ENCODE results near the gene BEND3. TPM values are rescaled to one million over a fixed set of nuclear protein-coding genes. Genes with fewer than 3 reads are reported as not detected.
A peak's percentile ranks its signal among the peaks of the same experiment; 100 is the strongest.
"Not testable (repeated sequence)": the region's sequence is repeated elsewhere in the genome, so short reads cannot be mapped to it uniquely, and the experiment has no call there.

Gene BEND3
- polyA plus RNA-seq, 1 donor, result 3.1 TPM

DNA sequence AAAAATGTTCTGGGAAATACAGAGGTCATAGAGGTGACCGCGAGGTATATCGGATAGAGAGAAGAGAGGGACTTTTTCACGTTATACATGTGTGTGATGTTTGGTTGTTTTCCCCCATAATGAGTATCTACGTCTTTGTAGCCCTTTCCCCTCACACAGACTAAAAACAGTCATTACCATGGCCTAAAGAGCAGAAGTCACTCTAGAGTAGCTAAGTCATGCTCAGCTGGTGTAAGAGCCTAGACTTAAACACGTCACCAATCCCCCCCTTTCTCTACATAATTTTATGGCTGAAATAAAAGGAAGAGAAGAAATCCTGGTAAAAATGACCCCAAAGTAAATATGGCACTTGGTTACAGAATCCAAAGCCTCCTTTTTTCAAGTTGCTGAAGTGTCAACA lies 6.0 kb upstream of the BEND3 start:
- no peak for DNase-seq (ENCODE audit: low read depth)

GRCh38 chr6:107120404-107120803 lies 5.1 kb upstream of the BEND3 start:
- no peak for DNase-seq (ENCODE audit: low read depth)

- DNase-seq (ENCODE audit: low read depth), result no peak
These were observed 3.7 kb upstream of the BEND3 start for GRCh38 chr6:107118976-107119375.

DNA sequence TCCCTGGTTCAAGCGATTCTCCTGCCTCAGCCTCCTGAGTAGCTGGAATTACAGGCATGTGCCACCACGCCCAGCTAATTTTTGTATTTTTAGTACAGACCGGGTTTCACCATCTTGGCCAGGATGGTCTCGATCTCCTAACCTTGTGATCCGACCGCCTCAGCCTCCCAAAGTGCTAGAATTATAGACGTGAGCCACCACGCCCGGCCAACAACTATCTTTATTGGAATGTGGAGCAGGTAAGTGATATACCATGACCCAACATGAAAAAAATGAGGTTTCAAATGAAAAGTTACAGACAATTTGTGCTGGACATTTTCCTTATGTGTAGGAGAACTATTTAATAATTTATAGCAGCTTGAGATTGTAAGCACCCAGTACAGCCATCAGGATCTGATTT lies 3.2 kb upstream of the BEND3 start:
- DNase-seq (ENCODE audit: low read depth), result not testable (repeated sequence)

GRCh38 chr6:107116931-107117330 lies 1.6 kb upstream of the BEND3 start:
- no peak for DNase-seq (ENCODE audit: low read depth)

DNA sequence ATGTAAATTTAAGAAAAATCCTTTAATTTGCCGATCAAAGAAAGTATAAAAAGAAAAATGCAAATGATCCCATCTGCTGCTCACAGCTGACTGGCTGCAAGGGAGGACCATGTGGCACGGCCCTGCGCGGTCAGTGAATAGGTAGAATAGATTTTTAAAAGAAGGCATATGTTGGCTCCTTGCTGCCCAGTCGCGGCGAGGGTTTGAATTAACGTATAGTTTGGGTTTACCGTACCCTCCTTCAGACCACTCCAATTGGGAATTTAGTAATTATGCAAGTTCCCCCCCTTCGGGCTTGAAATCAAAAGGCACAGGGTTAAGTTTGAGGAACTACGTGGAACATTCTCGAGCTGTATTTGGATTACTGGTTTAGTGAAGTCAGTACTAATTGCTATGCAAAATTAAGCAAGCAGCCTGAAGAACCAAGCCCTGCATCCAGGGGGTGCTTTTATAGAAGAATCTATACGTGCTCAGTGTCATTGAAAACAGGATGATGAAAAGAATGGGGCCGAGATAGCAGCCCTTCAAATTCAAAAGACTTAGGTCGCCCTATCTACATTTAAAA lies 1.1 kb upstream of the BEND3 start:
- DNase-seq (ENCODE audit: low read depth), result no peak

DNA sequence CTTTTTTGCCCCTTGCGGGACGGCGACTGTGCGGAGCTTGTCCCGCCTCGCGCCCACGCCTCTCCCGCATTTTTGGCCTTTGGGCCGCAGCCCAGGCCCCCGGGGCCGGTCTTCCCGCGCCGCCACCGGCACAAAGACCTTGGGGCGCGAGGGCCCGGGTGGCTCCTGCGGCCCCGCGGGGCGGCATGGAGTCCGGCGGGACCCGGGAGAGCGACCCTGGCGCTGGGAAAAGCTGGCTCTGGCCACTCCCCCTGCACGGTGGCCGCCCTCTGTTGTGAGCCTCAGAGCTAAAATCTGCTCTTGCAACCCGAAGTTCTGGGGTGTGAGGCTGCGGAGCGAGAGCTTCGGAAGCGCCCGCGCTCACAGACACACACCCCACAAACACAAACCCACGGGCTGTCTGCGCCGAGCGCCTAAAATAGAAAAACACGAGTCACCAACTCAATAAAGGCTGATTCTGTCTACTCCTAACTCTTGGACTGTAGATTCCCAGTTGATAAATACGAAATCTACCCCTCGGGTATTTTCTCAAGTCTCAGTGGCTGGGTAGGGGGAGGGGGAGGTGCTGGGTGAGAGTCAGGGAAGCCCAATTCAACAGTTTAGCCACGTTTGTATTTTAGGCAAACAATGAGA lies 496 bp upstream of the BEND3 start:
- DNase-seq (ENCODE audit: low read depth), result no peak

DNA sequence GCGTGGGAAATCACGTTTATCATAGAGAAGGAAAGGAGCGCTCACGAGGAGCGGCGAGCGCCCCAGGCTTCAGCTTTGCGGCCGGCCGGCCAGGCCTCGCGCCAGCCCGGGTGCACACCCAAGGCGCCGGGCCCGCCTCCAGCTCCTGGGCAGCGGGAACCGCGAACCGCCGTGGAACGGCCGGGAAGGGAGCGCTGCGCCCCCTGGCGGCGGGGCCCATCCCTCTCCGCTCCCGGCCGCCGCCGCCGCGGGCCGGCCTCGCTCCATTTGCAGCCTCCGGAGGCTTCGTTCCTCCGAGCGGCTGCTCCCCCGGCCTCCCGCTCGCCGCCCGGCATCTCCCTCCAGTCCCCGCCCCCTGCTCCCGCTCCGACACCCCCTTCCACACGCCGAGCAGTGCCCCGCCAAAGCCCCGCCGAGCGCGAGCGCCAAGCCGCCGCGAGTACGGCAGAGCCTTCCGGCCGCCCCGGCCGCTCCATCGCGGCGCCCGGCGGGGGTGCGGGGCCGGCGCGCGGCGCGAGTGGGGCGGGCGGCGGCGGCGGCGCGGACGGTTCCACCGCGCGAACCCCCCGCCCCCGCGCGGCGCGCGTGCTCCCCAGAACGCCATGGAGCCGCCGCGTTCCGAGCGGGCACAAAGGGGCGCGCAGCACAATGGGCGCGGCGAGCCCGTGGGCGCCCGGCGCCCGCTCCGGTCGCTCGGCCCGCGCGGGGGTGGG lies 946 bp downstream of the BEND3 start:
- DNase-seq (ENCODE audit: low read depth), result peak; percentile 49

GRCh38 chr6:107110200-107110599 lies 5.1 kb downstream of the BEND3 start:
- DNase-seq (ENCODE audit: low read depth), result no peak

DNA sequence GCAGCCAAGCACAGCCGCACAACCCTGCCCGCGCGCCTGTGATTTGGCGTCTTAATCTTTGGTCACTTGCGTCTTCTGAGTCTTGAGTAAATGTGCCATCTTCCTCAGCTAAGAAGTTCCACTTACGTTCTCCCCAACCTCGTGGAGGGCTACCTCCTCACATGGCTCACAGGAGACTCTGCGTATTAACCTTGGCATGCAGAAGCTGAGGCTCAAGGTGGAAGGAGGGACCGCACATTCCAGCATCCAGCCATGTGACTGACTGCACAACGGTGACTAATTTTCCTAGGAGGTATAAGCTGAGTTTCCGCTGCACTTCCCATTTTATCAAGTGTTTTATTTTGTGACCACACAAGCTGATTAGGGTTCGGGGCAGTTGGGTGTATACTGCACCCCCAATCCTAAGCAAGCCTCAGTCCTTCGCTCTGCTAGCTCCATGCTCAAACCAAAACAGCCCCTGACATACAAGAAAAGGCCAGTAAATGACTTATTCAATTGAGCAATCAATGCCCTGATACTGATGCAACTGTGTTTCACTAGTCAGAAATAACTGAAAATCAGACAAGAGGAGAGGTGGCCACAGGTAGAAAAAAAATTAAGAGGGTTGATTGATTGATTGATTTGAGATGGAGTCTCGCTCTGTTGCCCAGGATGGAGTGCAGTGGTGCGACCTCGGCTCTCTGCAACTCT lies 7.0 kb downstream of the BEND3 start:
- DNase-seq (ENCODE audit: low read depth), result no peak

DNA sequence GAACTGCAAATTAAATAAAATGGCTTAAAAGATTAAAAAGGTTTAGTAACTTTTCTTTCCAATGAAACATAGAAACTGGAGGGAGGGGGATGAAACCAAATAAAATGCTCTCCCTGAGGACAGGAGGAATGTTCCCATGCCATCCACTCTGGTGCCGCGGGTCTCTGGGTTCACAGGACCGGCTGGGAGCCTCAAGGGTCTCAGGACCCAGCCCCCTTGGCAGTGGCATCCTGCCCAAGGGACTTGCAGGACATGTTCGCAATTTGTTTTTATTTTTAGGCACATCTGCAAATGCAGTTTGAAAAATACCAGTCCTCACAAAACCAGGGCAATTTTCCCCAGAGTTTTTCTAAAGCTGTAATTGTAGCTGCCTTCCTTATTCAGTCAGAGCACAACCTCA lies 7.5 kb downstream of the BEND3 start:
- DNase-seq (ENCODE audit: low read depth), result no peak

DNA sequence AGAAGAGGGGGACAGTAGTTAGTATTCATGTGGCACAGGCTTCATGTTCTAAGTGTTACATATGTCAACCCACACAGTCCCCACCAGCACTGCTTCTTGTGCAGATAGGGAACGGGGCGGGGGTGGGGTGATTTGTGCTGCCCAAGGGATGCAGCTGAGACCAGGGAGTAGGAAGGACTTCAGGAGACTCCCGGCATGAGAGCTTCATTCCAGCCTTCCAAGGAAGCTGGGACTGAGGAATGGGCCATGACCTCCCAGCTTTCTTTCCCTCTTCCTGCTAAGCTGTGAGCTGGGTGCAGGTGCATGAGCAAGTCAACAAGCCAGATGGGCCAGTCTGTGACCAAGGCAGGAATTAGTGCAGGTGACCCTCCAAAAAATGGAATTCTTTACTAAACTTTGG lies 9.2 kb downstream of the BEND3 start:
- DNase-seq (ENCODE audit: low read depth), result no peak

GRCh38 chr6:107105511-107106116 lies 9.7 kb downstream of the BEND3 start:
- no peak for DNase-seq (ENCODE audit: low read depth)

- no peak for DNase-seq (ENCODE audit: low read depth)
These were observed 12.2 kb downstream of the BEND3 start for GRCh38 chr6:107103082-107103481.

DNA sequence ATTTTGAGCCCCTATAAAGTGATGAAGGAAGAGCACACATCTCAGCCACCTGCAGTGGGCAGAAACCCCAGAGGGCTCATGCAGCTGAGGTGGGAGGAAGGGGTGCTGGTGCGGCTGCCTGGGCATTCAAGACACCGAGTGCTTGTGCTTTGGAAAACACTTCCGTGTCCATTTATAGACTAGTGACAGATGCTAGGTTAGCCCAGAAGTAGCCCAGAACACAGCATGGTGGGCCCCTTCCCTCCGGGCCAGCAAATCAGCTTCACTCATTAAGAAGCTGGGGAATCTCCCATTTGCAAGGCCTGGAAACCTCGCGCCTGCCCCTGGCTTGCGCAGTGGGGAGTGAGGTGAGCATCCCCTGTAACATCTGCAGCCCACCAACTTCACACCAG lies 12.9 kb downstream of the BEND3 start:
- no peak for DNase-seq (ENCODE audit: low read depth)

- DNase-seq (ENCODE audit: low read depth), result no peak
These were observed 13.5 kb downstream of the BEND3 start for GRCh38 chr6:107101686-107102413.

- no peak for DNase-seq (ENCODE audit: low read depth)
These were observed 14.1 kb downstream of the BEND3 start for GRCh38 chr6:107101211-107101610.

- DNase-seq (ENCODE audit: low read depth), result no peak
These were observed 16.6 kb downstream of the BEND3 start for GRCh38 chr6:107098436-107099307.

- not testable (repeated sequence) for DNase-seq (ENCODE audit: low read depth)
These were observed 30.9 kb downstream of the BEND3 start for GRCh38 chr6:107084459-107084858.

DNA sequence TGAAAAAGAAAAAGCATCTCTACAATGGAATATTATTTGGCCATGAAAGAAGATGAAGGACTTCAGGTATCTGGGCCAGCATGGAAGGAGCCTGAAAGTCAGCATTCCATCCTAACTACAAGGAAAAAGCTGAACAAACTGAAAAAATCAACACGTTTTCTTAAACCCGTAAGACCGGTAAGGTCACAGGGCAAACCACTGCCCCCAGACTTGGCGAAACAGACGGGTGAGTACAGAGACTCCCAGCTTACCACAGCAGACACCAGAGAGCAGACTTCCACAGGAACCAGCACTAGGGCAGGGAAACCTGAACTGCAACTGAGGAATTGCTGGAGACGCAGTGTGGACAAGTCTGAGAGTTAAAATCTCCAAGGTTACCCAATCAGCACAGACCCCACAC lies 31.4 kb downstream of the BEND3 start:
- DNase-seq (ENCODE audit: low read depth), result no peak

Measured in forelimb muscle (tissue), 1 donor.